Smooth muscle cell (in vitro differentiated cells): ENCODE data around the gene RPN1. TPM values are rescaled to one million over a fixed set of nuclear protein-coding genes. Genes with fewer than 3 reads are reported as not detected.

Experiments used
- DNase-seq: peaks from one replicate; lab custom pipeline; 2025; ENCODE audit not compliant: unreplicated experiment; lab: John Stamatoyannopoulos, UW
- H2AFZ ChIP-seq: fragments of 200-600 bp; sonication (generic); 2 replicates; pipeline ENCODE4 v1.6.0; 2016; ENCODE audit warnings: antibody characterized with exemption, low read depth, mild to moderate bottlenecking
- H3F3A ChIP-seq: fragments of 200-600 bp; sonication (generic); 2 replicates; pipeline ENCODE4 v1.6.0; 2017; ENCODE audit warnings: antibody characterized with exemption, low read depth
- H3K27ac ChIP-seq: fragments of 200-600 bp; sonication (generic); 2 replicates; pipeline ENCODE4 v1.5.1; 2016; ENCODE audit warnings: low read depth, mild to moderate bottlenecking
- H3K27me3 ChIP-seq: fragments of 200-600 bp; sonication (generic); 2 replicates; pipeline ENCODE4 v1.6.1; 2016; ENCODE audit warnings: low read depth, mild to moderate bottlenecking
- H3K36me3 ChIP-seq: fragments of 200-600 bp; sonication (generic); 2 replicates; pipeline ENCODE4 v1.5.1; 2016; ENCODE audit warnings: low read depth
- H3K4me1 ChIP-seq: fragments of 200-600 bp; sonication (generic); 2 replicates; pipeline ENCODE4 v1.5.1; 2016; ENCODE audit warnings: low read depth
- H3K4me2 ChIP-seq: fragments of 200-600 bp; sonication (generic); 2 replicates; pipeline ENCODE4 v1.6.0; 2016; ENCODE audit warnings: mild to moderate bottlenecking
- H3K4me3 ChIP-seq: fragments of 200-600 bp; sonication (generic); 2 replicates; pipeline ENCODE4 v1.5.1; 2016; ENCODE audit warnings: mild to moderate bottlenecking
- H3K79me2 ChIP-seq: fragments of 200-600 bp; sonication (generic); 2 replicates; pipeline ENCODE4 v1.6.0; 2016; ENCODE audit warnings: low read depth, mild to moderate bottlenecking
- H3K9ac ChIP-seq: fragments of 200-600 bp; sonication (generic); 2 replicates; pipeline ENCODE4 v1.6.0; 2016; ENCODE audit warnings: low read depth
- H3K9me3 ChIP-seq: fragments of 200-600 bp; sonication (generic); replicated peaks from 2 replicates; pipeline ENCODE4 v1.5.1; 2016; ENCODE audit warnings: low read depth
- H4K20me1 ChIP-seq: fragments of 200-600 bp; sonication (generic); 2 replicates; pipeline ENCODE4 v1.6.0; 2016; ENCODE audit warnings: low read depth
- CTCF ChIP-seq: fragments of 200-600 bp; sonication (generic); IDR thresholded peaks from 2 replicates; pipeline ENCODE4 v1.5.1; 2017; ENCODE audit warnings: borderline replicate concordance, mild to moderate bottlenecking, antibody characterized with exemption; ENCODE audit not compliant: insufficient read depth, poor library complexity, severe bottlenecking
- WGBS: methylation state at CpG from one replicate; pipeline ENCODE4 v1.1.7; 2016; ENCODE audit warnings: low lambda C conversion rate; 5-methylcytosine and 5-hydroxymethylcytosine counted together
- polyA plus RNA-seq: library from polyadenylated mRNA; unstranded; fragments of >200 nt; fragmentation: Nextera tagmentation; extraction: Ambion mirVana; gene quantifications from 2 replicates; pipeline ENCODE4 v1.2.1, GENCODE V29; 2016
- total RNA-seq: library from RNA; depleted of rRNA; stranded (reverse); fragments of >200 nt; gene quantifications from 2 replicates; pipeline ENCODE4 v1.2.3, GENCODE V29; 2014

RPN1 gene
- total and polyA plus RNA-seq, 2 experiments from 2014 or later = 420 to 520 TPM

- WGBS = 96% methylated on average over 11 of the region's 11 CpGs
- Histone ChIP-seq H3K9me3 (no peaks in the 10 kb centered on the region), H4K20me1 (peaks cover 93% of the 10 kb centered on the region), H3K4me2 (no peak overlapping the region), H3K27ac (no peak overlapping the region), H3F3A (peaks cover 14% of the 10 kb centered on the region), H3K4me3 (no peak overlapping the region), H2AFZ (no peak overlapping the region), H3K9ac (no peak overlapping the region), H3K36me3 (peaks cover 13% of the 10 kb centered on the region), H3K27me3 (no peaks in the 10 kb centered on the region), H3K79me2 (peaks cover 43% of the 10 kb centered on the region), H3K4me1 (no peaks in the 10 kb centered on the region)
- DNase-seq = no peak
- no peak for TF ChIP-seq CTCF
These were observed 26.0 kb downstream of the RPN1 start for GRCh38 chr3:128624526-128625138.

GRCh38 chr3:128623762-128624176 lies 26.8 kb downstream of the RPN1 start:
- Histone ChIP-seq H2AFZ (no peak overlapping the region), H3K27ac (no peak overlapping the region), H3K36me3 (peaks cover 6% of the 10 kb centered on the region), H3K79me2 (peaks cover 34% of the 10 kb centered on the region), H3K27me3 (no peaks in the 10 kb centered on the region), H3K9me3 (no peaks in the 10 kb centered on the region), H3K9ac (no peak overlapping the region), H4K20me1 (peaks cover 92% of the 10 kb centered on the region), H3F3A (peaks cover 23% of the 10 kb centered on the region), H3K4me3 (no peak overlapping the region), H3K4me2 (no peak overlapping the region), H3K4me1 (no peaks in the 10 kb centered on the region)
- no peak for TF ChIP-seq CTCF
- 89% methylated on average over 7 of the region's 7 CpGs for WGBS
- no peak for DNase-seq

GRCh38 chr3:128621931-128622330 lies 28.7 kb downstream of the RPN1 start:
- Histone ChIP-seq H3K4me1 (no peaks in the 10 kb centered on the region), H4K20me1 (peaks cover 81% of the 10 kb centered on the region), H3K27me3 (no peaks in the 10 kb centered on the region), H3K4me3 (no peak overlapping the region), H3K79me2 (peaks cover 21% of the 10 kb centered on the region), H3K4me2 (no peak overlapping the region), H3K36me3 (peaks cover 6% of the 10 kb centered on the region), H3K9me3 (no peaks in the 10 kb centered on the region), H3K27ac (no peak overlapping the region), H3F3A (peaks cover 26% of the 10 kb centered on the region), H2AFZ (no peak overlapping the region), H3K9ac (no peak overlapping the region)
- DNase-seq = no peak
- 98% methylated on average over 9 of the region's 9 CpGs for WGBS
- no peak for TF ChIP-seq CTCF

- H3F3A ChIP-seq = peaks cover 26% of the 10 kb centered on the region
- H3K4me2 ChIP-seq = no peak overlapping the region
- H3K27me3 ChIP-seq = no peaks in the 10 kb centered on the region
- H3K4me1 ChIP-seq = no peaks in the 10 kb centered on the region
- peaks cover 74% of the 10 kb centered on the region for H4K20me1 ChIP-seq
- H3K4me3 ChIP-seq = no peak overlapping the region
- peaks cover 6% of the 10 kb centered on the region for H3K36me3 ChIP-seq
- H3K9ac ChIP-seq = no peak overlapping the region
- TF ChIP-seq CTCF = no peak
- peaks cover 14% of the 10 kb centered on the region for H3K79me2 ChIP-seq
- DNase-seq = no peak
- H2AFZ ChIP-seq = no peak overlapping the region
- no peak overlapping the region for H3K27ac ChIP-seq
- WGBS = 97% methylated on average over 6 of the region's 6 CpGs
- no peaks in the 10 kb centered on the region for H3K9me3 ChIP-seq
These were observed 29.4 kb downstream of the RPN1 start for GRCh38 chr3:128621234-128621633.
